Motor neuron (in vitro differentiated cells): ENCODE measurements around the gene RPL35. TPM values are rescaled to one million over a fixed set of nuclear protein-coding genes. Genes with fewer than 3 reads are reported as not detected.
A peak's percentile ranks its signal among the peaks of the same experiment; 100 is the strongest.
"Not testable (repeated sequence)": the region's sequence is repeated elsewhere in the genome, so short reads cannot be mapped to it uniquely, and the experiment has no call there.

ENCODE experiments used
- ATAC-seq, 8 experiments: fragments of 200-7000 bp; cut with Tn5 transposase; replicated peaks in 6 of 8; 2 replicates each; pipeline ENCODE4 v1.8.0; 2021; ENCODE audit warnings: mild to moderate bottlenecking in 8 of 8, moderate library complexity in 8 of 8
- H3K27ac ChIP-seq, 2 donors: fragments of 250-450 bp; sonication (Bioruptor Pico); 2 replicates each; pipeline ENCODE4 v1.9.0; 2021; ENCODE audit warnings: antibody characterized with exemption in 2 of 2, mild to moderate bottlenecking in 2 of 2, moderate library complexity in 1 of 2
- H3K4me1 ChIP-seq, 2 donors: fragments of 250-450 bp; sonication (Bioruptor Pico); replicated peaks in 1 of 2; 2 replicates each; pipeline ENCODE4 v1.6.1; 2021; ENCODE audit warnings: antibody characterized with exemption in 2 of 2, mild to moderate bottlenecking in 2 of 2, moderate library complexity in 1 of 2
- H3K4me3 ChIP-seq, 5 donors: fragments of 250-450 bp; sonication (Bioruptor Pico); 2 replicates each; pipeline ENCODE4 v1.9.0; 2021; ENCODE audit warnings: antibody characterized with exemption in 5 of 5, mild to moderate bottlenecking in 5 of 5, moderate library complexity in 4 of 5
- WGBS, 10 experiments: fragments of 450-650 bp; shearing (Covaris generic); methylation state at CpG; one replicate each; pipeline ENCODE4 v1.0.0; 2022; 5-methylcytosine and 5-hydroxymethylcytosine counted together
- in situ Hi-C, 9 experiments: fragments of 400-800 bp; cut with MboI; loops; one replicate each; pipeline ENCODE4 v1.15.0; 2021; ENCODE audit warnings: low sequenced_read_pairs in 9 of 9, low pct_unique_long_range_greater_than_20kb in 2 of 9; ENCODE audit not compliant: unreplicated experiment in 9 of 9
- total RNA-seq, 8 experiments: library from RNA; unstranded; fragments of 300-600 nt; gene quantifications; 2 replicates each; pipeline versions ENCODE4 v1.2.3 to v1.2.4, GENCODE V29; 2022

Gene RPL35
- total RNA-seq, 8 experiments from 2014 or later, result 2,145 to 3,545 (median 3,108) TPM

- Histone ChIP-seq H3K27ac (no peak overlapping the region), H3K4me1 (no peaks in the 10 kb centered on the region), H3K4me3 (no peak overlapping the region)
- in situ Hi-C loops, result loop anchor here in 3 of 9 experiments (10.0 kb wide), 2 partner anchors 56 to 66 kb away; partner anchors contain the start of genes NR6A1 (in 2 of the 3) and OLFML2A (in 2 of the 3)
- WGBS, 10 experiments, result 60% methylated on average over 2 of the region's 14 CpGs; no CpG with 5 or more reads in 9 of the 10 experiments
- no peak for ATAC-seq
Observed at GRCh38 chr9:124841075-124841821, 20.5 kb downstream of the RPL35 start.

- no peak overlapping the region for H3K27ac ChIP-seq
- peaks cover 0 to 1% of the 10 kb centered on the region in 2 donors for H3K4me1 ChIP-seq
- 87 to 100% (median 92%) methylated on average over 2 to 8 of the region's 18 CpGs; no CpG with 5 or more reads in 6 of the 10 experiments for WGBS, 10 experiments
- in situ Hi-C loops, result loop anchor here in 3 of 9 experiments (10.0 kb wide), 2 partner anchors 56 to 66 kb away; partner anchors contain the start of genes NR6A1 (in 2 of the 3) and OLFML2A (in 2 of the 3)
- no peak overlapping the region for H3K4me3 ChIP-seq
- peak in 5 of 8 experiments; percentile 13 to 57 (median 29) for ATAC-seq
Observed at GRCh38 chr9:124840300-124840833, 21.4 kb downstream of the RPL35 start.

GRCh38 chr9:124839612-124840299 lies 22.0 kb downstream of the RPL35 start:
- WGBS, 10 experiments, result 0 to 76% (median 60%) methylated on average over 1 to 4 of the region's 12 CpGs; no CpG with 5 or more reads in 5 of the 10 experiments
- Histone ChIP-seq H3K27ac (no peak overlapping the region), H3K4me1 (peaks cover 0 to 4% of the 10 kb centered on the region in 2 donors)

DNA sequence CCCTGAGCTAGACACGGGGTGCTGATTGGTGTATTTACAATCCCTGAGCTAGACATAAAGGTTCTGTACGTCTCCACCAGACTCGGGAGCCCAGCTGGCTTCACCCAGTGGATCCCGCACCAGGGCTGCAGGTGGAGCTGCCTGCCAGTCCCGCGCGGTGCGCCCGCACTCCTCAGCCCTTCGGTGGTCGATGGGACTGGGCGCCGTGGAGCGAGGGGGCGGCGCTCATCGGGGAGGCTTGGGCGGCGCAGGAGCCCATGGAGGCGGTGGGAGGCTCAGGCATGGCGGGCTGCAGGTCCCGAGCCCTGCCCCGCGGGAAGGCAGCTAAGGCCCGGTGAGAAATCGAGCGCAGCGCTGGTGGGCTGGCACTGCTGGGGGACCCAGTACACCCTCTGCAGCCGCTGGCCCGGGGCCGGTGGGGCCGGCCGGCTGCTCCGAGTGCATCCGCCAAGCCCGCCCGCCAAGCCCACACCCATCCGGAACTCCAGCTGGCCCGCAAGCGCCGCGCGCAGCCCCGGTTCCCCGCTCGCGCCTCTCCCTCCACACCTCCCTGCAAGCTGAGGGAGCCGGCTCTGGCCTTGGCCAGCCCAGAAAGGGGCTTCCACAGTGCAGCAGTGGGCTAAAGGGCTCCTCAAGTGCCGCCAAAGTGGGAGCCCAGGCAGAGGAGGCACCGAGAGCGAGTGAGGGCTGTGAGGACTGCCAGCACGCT lies 23.0 kb downstream of the RPL35 start:
- H3K27ac ChIP-seq, H3K4me1 ChIP-seq, H3K4me3 ChIP-seq, in situ Hi-C loops: not testable (repeated sequence)
- peak in 1 of 8 experiments; percentile 7 for ATAC-seq
- 94% methylated on average over 9 of the region's 52 CpGs; no CpG with 5 or more reads in 9 of the 10 experiments for WGBS, 10 experiments

More at GRCh38 chr9:124839612-124840299, 22.0 kb downstream of the RPL35 start:
- H3K4me3 ChIP-seq, result no peak overlapping the region
- peak in 7 of 8 experiments; percentile 30 to 64 (median 35) for ATAC-seq
- in situ Hi-C loops, result loop anchor here in 3 of 9 experiments (10.0 kb wide), 2 partner anchors 55 to 65 kb away; partner anchors contain the start of genes NR6A1 (in 2 of the 3) and OLFML2A (in 2 of the 3)

DNA sequence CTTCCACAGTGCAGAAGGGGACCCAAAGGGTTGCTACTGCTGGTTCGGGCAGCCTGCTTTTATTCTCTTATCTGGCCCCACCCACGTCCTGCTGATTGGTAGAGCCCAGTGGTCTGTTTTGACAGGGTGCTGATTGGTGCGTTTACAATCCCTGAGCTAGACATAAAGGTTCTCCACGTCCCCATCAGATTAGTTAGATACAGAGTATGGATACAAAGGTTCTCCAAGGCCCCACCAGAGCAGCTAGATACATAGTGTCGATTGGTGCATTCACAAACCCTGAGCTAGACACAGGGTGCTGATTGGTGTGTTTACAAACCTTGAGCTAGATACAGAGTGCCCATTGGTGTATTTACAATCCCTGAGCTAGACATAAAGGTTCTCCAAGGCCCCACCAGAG lies 23.6 kb downstream of the RPL35 start:
- 67 to 100% (median 100%) methylated on average over 1 of the region's 5 CpGs; no CpG with 5 or more reads in 7 of the 10 experiments for WGBS, 10 experiments
- H3K4me1 ChIP-seq, in situ Hi-C loops, H3K4me3 ChIP-seq, ATAC-seq, H3K27ac ChIP-seq: not testable (repeated sequence)

DNA sequence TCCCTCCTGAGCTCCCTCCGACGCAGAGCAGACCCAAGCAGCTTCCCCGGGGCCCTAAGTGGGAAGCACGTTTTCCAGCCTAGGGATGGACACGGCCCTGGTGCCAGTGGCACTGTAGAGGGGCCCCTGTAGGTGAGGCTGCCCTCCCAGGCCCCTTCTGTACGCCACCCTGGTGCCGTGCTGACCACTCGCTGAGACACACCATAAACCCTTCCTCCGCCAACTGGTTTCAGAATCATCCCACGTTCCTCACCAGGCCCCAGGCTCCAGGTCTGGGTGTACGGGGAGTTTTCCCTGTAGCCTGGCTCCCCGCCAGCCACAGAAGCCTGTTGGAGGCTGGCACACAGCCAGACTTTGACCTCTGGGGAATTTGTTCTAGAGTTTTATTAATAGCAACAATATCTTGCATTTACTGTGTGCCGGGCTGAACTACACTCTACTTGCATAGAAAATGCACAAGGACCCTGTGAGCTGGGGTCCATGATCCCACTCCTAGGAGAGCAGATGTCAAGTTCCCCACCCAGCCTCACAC lies 26.7 kb downstream of the RPL35 start:
- H3K4me1 ChIP-seq, result peaks cover 0 to 4% of the 10 kb centered on the region in 2 donors
- in situ Hi-C loops, result no loop called here
- no peak overlapping the region for H3K27ac ChIP-seq
- no peak overlapping the region for H3K4me3 ChIP-seq
- 55 to 78% (median 63%) methylated on average over 3 to 5 of the region's 13 CpGs; no CpG with 5 or more reads in 7 of the 10 experiments for WGBS, 10 experiments
- peak; percentile 36 to 85 (median 58) for ATAC-seq

DNA sequence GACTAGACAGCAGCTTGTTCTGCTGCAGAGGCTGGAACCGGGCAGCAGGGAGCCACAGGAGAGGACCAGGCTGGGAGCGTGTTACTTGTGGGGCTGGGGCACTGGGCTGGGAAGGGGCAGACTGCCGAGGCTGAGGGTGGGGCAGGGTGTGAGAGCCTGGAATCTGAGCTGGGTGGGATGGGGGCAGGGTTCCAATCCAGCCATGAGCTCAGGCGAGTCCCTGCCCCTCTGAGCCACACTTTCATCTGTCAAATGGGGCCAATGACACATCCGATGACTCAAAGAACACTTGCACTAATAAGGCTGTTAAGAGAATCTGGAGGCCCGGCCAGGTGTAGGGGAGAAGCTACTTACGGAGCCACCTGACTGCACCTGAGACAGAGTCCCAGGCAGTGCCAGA lies 27.2 kb downstream of the RPL35 start:
- ATAC-seq, result peak in 5 of 8 experiments; percentile 17 to 56 (median 18)
- 50 to 100% (median 75%) methylated on average over 1 to 2 of the region's 7 CpGs; no CpG with 5 or more reads in 7 of the 10 experiments for WGBS, 10 experiments
- no peak overlapping the region for H3K4me3 ChIP-seq
- H3K4me1 ChIP-seq, result peaks cover 0 to 4% of the 10 kb centered on the region in 2 donors
- no peak overlapping the region for H3K27ac ChIP-seq
- in situ Hi-C loops, result no loop called here

DNA sequence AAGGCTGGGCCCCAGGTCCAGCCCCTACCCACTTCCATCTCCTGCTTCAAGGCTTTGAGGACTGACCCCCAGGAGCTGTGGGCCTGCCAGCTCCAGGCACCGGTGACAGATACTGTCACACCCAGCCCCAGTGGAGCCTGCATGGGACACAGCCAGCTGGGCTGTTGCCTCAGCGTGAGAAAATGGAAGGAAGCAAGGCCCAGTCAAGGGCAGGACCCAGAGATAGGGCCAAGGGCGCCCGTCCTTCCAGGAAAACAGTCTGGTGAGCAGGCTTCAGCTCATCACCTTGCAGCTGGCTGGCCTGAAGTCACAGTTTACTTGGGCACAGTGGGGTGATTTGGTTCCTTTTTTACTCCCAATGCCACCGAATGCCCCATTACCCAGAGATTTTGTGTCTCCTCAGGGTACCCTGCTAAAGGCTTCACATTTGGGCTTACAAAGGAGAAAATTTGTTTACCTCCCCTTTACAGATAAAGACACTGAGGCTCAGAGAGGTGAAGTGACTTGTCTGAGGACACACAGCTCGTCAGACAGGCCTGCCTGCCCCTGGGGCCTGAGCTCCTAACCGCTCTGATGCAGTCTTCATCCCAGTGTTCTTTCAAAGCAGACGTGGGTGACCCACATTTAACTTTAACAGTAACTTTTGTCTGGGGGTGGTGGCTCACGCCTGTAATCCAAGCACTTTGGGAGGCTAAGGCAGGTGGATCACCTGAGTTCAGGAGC lies 30.0 kb downstream of the RPL35 start:
- H3K27ac ChIP-seq, result no peak overlapping the region
- WGBS, 10 experiments, result 50 to 89% (median 79%) methylated on average over 2 to 5 of the region's 9 CpGs; no CpG with 5 or more reads in 5 of the 10 experiments
- no peak for ATAC-seq

DNA sequence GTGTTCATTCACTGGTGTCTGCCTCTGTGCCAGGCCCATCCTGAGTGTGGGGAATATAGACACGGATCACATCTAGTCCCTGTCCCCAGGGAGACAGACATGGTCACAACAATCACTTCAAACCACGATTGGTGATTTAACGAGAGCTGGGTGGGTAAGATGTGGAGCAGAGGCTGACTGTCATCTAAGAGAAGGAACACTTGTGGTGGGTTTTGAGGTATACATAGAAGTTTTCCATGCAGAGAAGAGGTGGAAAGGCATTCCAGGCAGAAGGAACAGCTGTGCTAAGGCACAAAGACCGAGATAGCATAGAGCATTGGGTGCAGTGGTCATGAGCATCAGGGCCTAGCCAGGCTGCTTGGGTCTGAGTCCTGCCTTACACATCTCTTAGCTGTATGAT lies 31.2 kb downstream of the RPL35 start:
- WGBS, 10 experiments, result 0 to 100% (median 100%) methylated on average over 1 to 2 of the region's 4 CpGs; no CpG with 5 or more reads in 5 of the 10 experiments
- Histone ChIP-seq H3K4me3 (no peak overlapping the region), H3K4me1 (peaks cover 0 to 4% of the 10 kb centered on the region in 2 donors), H3K27ac (no peak overlapping the region)
- in situ Hi-C loops, result no loop called here
- no peak for ATAC-seq

More for the DNA sequence above, 30.0 kb downstream of the RPL35 start:
- Histone ChIP-seq H3K4me3 (no peak overlapping the region), H3K4me1 (peaks cover 0 to 4% of the 10 kb centered on the region in 2 donors)
- in situ Hi-C loops, result no loop called here

DNA sequence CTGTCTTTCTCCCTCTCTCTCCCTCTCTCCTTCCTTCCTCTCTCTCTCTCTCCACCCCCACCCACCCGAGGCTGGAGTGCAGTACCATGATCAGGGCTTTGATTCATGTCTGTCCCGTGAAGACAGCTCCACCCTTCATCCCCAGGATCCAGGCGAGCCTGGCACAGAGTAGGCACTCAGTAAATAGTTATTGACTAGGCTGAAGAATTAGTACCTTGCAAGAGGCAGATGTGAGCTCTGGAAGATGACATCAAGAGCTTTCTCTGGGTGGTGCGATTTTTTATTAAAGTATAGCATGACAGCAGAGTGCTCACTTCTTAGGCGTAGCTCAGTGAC lies 32.5 kb downstream of the RPL35 start:
- in situ Hi-C loops, result no loop called here
- Histone ChIP-seq H3K4me3 (no peak overlapping the region), H3K4me1 (no peaks in the 10 kb centered on the region), H3K27ac (no peak overlapping the region)
- peak in 2 of 8 experiments; percentile 23 to 44 for ATAC-seq
- WGBS, 10 experiments, result 0 to 90% (median 40%) methylated on average over 1 to 4 of the region's 5 CpGs; no CpG with 5 or more reads in 1 of the 10 experiments

- no peak for ATAC-seq
- H3K4me1 ChIP-seq, result no peaks in the 10 kb centered on the region
- in situ Hi-C loops, result no loop called here
- WGBS, 10 experiments, result 2 to 80% (median 20%) methylated on average over 1 to 2 of the region's 2 CpGs; no CpG with 5 or more reads in 3 of the 10 experiments
- no peak overlapping the region for H3K27ac ChIP-seq
- no peak overlapping the region for H3K4me3 ChIP-seq
Observed at GRCh38 chr9:124828489-124829333, 33.0 kb downstream of the RPL35 start.
